ENCODE data around the gene ERFL.
A peak's percentile ranks its signal among the peaks of the same experiment; 100 is the strongest.

ERFL gene

DNA sequence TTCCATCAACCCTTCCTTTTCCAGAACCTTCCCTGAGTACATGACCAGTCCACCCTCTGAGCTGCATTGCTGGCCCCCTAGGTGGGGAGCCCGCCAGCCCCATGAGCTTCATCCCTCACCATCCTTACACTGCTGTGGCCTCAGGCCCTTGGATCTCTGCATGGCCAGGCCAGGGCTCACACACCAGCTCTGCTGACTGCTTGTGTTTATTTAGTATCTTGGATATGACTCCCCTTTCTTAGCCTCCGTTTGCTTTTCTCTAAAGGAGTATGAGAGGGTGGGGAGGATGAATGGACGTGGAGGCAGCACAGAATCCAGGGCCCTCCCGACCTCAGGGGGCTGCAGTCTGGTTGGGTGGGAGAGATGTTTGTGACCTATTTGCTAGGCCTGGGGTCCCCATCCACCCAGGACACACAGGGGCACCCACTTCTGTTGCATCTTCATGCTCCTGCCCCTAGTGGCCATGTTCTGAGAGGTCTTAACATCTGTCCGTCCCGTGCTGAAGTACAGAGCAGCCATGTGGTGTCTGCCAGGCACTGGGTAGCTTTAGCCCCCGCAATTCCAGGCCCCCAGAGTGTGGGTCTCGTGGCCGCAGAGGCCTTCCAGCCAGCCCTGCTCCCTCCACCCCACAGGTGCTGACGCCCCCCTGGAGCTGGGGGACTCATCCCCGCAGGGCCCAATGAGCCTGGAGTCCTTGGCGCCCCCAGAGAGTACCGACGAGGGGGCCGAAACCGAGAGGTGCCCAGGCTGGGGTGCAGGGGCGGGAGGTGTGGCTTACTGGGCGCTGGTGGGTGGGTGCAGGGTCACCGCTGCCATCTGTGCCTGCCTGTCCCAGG is 32.3 kb downstream of the ERFL start:
- DNase-seq: no peak

DNA sequence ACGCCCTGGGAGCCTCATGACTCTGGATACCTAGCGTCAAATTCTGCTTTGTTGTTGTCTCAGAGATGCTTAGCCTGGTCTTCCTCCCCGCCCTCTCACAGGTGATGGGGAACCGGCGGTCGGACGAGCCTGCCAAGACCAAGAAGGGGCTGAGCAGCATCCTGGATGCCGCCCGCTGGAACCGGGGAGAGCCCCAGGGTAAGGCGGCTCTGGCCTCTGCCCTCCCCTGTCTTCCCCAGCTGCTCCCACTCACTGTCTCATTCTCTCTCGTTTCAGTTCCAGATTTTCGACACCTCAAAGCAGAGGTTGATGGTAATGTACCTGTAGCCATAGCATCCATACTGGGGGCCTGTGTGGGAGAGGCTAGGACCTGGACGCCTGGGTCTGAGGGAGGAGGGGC is 33.9 kb downstream of the ERFL start:
- DNase-seq: no peak

DNA sequence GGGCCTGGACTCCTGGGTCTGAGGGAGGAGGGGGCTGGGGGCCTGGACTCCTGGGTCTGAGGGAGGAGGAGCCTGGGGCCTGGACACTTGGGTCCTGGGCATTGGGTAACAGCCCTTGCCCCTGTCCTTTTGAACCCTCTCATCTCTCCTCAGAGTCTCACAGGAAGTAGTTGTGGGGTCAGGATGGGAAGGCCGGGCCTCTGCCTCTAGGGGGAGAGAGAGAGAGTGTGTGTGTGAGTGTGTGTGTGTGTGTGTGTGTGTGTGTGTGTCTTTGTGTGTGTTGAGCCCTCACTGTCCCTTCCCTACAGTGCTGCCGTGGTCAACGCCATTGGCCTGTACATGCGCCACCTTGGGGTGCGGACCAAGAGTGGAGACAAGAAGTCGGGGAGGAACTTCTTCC is 34.4 kb downstream of the ERFL start:
- peak; percentile 47 for DNase-seq

DNA sequence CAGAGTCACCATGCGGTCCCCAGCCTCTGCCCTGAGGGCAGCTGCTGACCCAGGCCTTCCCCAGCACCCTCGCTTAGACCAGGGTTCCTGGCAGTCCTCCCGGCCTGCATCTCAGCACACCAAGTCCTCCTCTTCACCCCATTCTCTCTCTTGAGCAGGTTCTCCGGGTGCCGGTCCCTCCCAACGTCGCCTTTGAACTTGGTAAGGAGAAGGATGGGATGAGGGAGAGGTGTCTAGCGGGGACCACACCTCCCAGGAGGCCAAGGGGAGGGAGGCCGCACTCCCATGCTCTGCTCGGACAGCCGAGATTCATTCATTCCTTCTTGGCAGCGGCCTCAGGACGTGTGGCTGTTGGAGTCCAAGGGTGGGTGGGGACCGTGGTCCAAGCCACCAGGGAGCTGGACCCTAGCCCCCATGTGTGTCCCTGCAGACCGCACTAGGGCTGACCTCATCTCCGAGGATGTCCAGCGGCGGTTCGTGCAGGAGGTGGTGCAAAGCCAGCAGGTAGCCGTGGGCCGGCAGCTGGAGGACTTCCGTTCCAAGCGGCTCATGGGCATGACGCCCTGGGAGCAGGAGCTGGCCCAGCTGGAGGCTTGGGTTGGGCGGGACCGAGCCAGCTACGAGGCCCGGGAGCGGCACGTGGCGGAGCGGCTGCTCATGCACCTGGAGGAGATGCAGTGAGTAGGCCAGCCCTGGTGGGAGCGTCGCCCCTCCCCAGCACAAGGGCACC is 35.9 kb downstream of the ERFL start:
- DNase-seq: no peak

DNA sequence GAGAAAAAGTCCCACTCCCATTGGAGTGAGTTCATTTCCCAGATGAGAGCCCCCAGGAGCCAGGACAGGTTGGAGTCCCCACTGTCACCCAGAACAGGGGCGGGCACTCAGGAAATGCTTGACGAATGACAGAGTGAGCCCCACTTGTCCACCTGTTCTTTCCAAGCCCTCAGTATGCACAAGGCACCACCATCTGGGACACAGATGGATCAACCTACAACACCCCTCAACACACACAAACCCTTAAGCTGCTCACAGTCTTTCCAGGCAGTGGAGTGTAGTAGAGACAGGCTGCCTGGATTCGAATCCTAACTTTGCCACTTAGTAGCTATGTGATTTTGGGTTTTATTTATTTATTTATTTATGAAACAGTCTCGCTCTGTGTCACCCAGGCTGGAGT is 37.3 kb downstream of the ERFL start:
- no peak for DNase-seq

DNA sequence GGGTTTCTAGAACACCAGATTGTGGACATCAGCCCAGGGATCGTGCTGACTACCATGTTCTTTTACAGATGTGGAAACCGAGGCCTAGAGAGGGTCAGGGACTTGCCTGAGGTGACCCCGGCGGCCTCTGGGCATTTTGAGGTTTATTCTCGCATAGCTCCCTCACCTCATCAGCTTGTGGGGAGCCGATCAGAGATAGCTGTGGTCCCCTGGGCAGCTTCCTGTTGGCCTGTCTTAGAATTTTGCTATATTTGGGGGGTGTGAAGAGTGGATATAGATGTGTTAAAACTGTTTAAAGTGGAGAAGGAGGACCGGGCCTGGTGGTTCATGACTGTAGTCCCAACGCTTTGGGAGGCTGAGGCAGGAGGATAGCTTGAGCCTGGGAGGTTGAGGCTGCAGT is 38.4 kb downstream of the ERFL start:
- DNase-seq: no peak

DNA sequence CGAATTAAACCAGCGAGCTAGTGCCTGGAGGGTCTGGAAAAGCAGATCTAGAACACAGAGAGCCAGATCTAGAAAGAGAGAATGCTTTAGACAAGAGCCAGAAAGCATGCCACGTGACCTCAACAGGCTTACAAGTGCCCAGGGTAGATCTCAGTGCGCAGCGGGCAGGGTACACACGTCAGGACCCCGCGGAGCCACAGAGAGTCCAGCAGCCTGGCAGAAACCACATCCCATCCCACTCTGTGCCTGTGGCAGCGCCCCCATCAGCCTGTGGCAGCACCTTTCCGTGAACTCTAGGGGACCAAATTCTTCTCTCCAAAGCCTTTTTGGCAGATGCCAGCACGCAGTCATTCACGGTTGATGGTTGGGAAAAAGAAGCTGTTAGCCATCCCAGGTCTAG is 39.3 kb downstream of the ERFL start:
- no peak for DNase-seq

DNA sequence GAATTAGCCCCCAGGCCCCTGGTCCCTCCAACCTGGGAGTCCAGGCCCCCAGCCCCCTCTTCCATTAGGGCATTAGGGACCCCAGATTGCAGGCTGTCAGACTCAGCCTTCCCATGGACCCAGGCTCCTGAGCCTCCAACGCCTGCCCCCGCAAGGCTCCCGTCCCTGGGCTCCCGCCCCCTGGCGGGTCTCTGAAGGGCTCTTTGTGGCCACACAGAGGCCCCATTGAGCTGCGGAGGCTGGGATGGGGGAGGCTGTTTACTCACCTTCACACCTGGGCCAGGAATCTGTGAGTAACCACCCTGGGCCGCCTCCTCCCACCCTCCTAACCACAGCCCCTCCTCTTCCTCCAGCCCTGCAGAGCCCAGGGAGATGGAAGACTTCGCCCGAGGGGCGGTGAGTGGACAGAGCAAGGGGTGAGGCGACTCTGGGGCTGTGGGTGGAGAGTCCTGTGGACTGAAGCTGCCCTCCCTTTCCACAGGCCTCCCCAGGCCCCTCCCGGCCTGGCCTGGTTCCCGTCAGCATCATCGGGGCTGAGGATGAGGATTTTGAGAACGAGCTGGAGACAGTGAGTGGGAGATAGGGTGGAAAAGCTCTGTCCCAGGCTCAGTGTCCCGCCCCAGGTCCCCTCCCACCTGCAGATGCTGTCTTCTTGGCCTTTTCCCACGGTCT is 40.4 kb downstream of the ERFL start:
- DNase-seq: no peak

DNA sequence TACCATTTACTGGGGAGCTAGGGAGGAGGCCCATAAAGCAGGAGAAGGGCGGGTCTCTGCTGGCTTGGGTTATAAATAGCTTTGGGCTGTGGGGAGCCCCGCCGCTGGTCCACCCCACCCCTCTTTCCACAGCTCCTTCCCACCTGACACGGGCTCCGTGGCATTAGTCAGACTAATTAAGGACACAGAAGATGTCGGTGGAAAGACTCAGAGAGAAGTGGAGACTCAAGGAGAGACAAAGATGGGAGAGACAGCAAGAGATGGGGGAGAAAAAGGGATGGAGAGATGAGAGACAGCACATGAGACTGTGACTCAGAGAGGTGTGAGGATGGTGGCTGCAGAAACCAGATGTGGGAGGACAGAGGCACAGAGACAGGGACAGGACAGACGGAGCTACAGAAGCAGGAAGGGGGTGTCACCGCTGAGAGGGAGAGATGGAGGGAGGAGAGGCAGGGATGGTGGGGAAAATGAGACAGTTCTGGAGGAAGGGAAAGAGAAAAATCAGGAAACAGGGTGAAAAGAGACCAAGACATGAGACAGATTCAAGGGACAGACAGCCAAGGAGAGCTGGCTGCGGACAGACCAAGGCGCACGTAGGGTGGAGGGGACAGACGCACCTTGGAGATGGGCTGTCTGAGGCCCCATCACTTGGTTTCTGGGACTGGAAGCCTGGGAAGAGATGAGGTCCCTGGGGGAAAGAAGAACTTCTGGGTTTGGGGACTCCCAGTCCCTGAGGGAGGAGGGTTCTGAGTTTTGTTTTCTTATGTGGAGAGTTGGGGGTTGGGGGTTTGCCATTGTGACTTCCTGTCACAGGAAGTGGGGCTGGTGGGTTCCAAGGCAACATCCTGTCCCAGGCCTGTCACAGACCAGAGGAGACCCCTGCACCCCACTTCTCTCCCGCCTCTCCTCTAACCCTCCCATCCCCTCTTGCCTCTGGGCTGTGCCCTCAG is 41.2 kb downstream of the ERFL start:
- DNase-seq: no peak

DNA sequence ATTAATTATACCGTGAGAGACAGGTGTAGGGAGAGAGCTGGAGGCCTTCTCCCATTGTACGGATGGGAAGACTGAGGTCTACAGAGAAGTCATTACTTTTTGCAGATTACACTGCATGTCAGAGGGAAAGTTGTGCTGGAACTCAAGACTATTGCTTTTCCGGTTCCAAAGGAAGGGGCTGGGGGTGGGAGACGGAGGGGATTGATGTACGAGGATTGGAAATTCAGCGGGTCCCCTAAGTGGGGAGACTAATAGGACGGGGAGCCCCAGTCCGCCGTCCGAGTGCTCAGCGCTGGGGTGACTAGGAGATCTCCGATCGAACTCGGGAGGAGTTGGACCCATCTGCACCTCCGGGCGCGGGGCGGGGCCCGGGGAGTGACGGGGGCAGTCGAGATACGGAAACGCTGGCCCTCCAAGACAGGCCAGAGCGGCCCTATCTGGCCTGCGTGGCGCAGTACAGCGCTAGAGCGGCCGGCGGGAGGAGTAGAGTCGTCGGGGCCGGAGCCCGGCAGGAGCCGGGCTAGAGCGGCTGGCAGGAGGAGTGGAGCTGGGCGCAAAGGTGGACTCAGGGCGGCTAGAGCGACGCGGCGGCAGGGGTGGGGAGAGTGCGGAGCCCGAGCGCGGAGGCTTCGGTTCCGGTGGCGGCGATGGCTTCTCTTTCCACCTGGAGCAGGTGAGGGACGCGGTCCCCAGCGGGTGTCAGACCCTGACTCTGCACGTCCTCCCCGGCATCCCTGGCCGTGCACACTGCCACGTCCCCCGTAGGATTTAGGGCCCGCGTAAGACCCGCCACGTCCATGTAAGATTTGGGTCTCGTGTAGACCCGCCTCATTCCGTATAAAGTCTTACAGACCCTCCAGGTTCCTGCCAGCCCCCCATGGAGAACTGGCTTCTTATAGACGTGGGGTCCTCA is 44.2 kb downstream of the ERFL start:
- DNase-seq: peak; percentile 99

DNA sequence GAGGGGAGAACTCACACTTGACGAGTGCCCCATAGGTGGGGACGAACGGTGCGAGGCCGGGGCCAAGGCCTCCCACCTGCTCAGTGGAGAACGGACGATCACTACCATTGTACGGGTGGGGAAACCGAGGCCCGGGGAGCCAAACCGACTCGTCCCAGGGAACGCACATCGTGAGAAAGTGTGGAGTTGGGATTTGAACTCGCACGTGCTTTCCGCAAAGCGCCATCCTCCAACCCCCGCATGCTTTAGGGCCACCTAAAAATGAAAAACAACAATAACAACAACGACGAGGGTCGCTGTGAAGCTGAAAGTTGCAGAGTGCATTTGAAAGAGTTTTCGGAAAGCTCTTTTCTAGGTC is 44.8 kb downstream of the ERFL start:
- no peak for DNase-seq

DNA sequence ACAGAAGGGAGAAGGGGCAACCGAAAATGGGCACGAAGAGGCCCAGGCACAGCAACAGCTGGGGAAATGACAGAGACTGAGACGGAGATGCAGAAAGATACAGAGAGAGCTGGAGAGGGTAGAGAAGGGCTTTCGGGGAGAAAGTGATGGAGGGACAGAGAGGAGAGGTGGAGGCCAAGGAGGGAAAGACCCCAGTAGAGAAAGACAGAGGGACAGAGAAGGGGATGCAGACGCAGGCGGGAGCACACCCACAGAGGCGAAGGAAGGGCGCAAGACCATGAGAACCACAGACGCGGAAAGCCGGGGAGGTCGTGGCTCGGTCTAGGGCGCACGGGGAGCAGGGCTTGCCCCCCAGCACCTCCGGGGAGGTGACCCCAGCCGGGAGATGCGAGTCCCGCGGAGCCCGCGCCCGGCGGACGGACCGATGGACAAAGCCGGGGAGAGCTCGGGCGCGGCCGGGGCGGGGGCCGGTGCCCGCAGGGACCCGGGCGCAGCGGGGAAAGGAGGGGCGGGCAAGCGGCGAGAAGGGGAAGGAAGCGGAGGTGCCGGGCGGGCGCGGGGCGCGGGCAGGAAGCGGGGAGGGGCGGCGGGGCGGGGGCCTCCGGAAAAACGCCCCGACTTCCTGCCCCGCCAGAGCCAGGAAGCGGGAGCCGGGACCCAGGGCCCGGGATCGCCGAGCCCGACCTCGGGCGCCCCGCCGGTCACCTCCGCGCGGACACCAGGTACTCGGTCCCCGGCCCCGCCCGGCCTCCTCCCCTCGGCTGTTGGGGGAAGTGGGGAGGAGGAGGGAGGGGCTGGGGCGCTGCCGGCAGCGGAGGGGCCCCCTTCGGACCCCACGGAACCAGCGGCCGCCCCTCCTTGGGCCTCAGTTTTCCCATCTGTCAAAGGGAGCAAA is 45.4 kb downstream of the ERFL start, which contains the start of gene ARHGEF1:
Gene ARHGEF1 (plus strand): TSS at position 617 of the 895 bp plus-strand sequence. CDS start 4,899 bp downstream, outside the sequence.
- peak; percentile 51 for DNase-seq

DNA sequence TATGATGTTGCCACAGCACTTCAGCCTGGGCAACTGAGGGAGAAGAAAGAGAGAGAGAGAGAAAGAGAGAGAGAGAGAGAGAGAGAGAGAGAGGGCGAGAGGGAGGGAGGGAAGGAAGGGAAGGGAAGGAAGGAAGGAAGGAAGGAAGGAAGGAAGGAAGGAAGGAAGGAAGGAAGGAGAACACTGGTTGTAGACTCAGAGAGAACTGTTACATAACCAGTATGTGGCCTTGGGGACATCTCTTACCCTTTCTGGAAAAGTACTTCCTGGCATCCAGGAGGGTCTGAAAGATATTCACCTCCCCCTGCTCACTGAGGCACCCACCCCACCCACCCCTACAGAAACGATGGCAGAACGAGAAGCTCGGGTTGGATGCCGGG is 47.9 kb downstream of the ERFL start:
- no peak for DNase-seq

DNA sequence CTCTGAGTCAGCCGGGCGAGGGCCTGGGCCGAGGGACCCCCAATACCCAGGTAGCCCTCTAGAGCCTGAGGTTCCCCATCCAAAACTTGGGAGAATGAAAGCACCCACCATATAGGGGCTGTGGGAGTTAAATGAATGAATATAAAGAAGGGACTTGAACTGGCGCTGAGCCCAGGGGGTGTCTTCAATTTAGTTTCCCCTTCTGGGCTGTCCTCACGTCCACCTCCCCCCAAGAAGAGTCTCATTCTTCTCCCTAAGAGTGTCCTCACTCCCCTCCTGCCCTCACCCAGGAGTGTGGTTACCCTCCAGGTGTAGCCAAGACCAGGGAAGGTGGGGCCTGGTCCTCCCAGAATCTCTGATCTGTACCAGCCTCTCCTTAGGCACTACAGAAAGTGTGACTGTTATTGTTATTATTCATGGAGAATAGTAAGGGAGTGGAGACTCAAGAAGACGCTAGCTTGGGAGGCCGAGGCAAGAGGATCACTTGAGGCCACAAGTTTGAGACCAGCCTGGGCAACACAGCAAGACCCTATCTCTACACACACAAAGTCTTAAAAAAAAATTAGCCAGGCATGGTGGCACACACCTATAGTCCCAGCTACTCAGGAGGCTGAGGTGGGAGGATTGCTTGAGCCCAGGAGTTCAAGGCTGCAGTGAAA is 48.5 kb downstream of the ERFL start:
- no peak for DNase-seq

DNA sequence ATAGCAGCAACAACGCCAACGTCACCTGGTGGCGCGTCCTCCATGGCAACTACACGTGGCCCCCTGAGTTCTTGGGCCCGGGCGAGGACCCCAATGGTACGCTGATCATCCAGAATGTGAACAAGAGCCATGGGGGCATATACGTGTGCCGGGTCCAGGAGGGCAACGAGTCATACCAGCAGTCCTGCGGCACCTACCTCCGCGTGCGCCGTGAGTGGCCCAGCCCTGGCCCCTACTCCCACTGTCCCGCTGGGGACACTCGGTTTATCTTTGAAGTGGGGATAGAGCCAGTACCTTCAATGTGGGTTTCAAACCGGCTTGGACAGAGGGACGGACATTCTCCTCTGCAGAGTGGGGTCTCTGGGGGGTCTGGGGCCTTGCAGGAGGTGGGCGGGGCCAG is 49.2 kb downstream of the ERFL start:
- DNase-seq: no peak

DNA sequence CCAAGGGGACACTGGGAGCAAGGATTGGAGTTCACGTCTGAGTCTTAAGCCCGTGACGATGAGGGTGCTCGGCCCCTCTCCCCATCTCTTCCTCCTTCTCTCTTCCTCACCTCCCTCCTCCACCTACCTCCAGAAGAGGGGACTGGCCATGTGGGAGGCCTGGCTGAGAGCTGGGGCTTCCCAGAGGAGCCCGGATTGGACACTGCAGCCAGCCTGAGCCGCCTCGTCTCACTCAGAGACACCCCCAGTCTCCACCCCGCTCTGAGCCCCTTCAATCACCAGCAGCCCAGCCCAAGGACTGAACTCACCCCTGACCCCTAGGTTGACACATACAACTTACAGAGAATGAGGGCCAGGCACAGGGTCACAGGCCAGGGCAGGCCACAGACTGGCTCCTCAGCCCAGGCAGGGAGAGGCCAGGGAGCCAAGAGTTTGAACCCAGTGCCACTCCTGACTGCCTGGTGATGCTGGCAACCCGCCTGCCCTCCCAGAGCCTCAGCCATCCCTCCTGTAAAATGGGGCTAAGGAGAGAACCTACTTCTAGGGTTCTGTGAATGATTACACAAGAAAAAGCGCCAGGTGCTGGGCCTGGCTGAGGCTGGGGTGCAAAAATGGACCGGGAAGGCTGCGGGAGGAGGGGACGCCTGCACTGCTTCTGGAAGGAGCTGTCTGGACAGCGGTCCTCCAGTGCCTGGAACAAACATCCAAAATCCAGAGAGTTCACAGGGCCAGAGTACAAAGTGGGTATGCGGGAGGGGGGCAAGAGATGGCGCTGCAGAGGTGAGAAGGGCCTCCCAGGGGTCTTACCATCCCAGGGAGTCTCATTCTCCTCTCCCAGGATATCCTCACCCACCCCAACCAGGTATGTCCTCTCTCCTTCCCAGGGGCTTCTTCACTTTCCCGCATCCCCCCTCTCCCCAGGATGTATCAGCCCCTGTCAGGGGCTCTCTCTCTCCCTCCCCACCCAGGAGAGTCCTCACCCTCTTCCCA is 50.0 kb downstream of the ERFL start:
- DNase-seq: no peak

DNA sequence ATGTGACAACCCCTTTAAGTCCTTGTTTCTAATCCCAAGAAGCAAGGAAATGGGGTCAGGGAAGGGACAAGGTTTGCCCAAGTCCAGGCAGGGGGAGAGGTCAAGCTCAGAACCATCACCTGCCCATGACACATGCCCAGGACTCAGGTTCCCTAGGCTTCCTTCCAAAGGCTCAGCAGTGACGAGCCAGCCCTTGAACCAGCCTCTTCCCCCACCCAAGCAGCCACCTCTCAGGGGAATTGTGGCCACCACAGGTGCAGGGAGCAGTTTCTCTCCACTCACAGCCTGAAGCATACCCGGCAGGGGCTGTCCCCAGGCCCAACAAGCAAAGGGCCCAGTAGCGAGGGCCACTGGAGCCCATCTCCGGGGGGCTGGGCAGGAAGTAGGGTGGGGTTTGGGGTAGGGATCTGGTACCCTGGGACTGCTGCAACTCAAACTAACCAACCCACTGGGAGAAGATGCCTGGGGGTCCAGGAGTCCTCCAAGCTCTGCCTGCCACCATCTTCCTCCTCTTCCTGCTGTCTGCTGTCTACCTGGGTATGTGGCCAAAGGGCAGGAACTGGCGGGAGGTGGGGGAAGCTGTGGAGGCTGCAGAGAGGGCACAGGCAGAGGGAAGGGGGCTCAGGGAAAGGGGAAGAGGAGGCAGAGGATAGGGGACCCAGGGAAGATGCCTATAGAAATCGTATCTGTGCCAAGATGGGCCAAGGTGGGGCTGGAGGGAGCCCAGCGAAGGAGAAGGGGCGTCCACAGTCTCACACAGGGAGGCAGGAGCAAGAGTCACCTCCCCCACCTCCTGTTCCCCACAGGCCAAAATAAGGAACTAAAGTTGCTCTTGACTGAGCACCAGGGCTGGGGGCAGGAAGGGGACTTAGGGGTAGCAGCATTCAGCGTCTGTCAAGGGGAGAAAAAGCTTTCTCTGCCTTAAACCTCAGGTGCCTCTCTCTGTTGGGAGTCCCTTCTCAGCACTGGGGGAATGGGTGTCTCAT is 51.1 kb downstream of the ERFL start, which contains the start of gene CD79A:
Gene CD79A (plus strand): TSS at position 433 of the 986 bp plus-strand sequence. CDS start 26 bp downstream, at position 459.
- DNase-seq: peak; percentile 82

Data from OCI-M1 (cell line).